ENCODE measurements around the gene PBX3. TPM values are rescaled to one million over a fixed set of nuclear protein-coding genes. Genes with fewer than 3 reads are reported as not detected.

The PBX3 gene
- polyA plus RNA-seq, 1 donor (not counting 4 experiments of a cell fraction or from before 2014, with no cell fraction given), result 26.3 TPM

DNA sequence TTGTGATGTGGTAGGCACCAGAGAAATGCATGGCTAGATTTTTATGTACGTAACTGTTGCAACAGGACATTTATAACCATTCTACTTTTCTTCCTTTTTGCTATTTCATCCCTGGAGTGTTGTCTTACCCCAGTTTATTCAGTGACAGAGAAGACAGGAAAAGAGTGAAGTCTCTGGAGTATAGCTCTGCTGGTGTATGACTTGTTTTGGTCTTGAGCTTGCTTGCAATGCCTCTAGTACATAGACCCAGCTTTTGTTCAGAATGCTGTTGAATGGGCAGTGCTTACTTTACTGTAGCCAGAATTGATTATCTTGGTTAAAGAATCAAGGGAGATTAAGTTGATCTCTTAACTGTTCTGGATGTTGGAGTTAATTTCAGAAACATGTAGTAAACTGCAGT is 94.3 kb downstream of the PBX3 start:
- FAIRE-seq (no peak), DNase-seq (ENCODE audit: low read depth, low spot score) (no peak)
- H3K27me3 ChIP-seq (ENCODE audit: control insufficient read depth, extremely low read depth, insufficient read depth, low read length), result no peaks in the 10 kb centered on the region
- no peak overlapping the region for H3K4me2 ChIP-seq (ENCODE audit: control insufficient read depth, extremely low read depth, insufficient read depth, low read depth, low read length)
- TF ChIP-seq EZH2 (IDR thresholded peaks at IDR 0.05; ENCODE audit: low read length), result no peak
- dilution Hi-C loops (cut with MboI; ENCODE audit: extremely low pct_ligation_motif_present, low sequenced_read_pairs), result no loop called here
- H2AFZ ChIP-seq (ENCODE audit: control insufficient read depth, low read length), result no peak overlapping the region
- H3K9me1 ChIP-seq (ENCODE audit: control insufficient read depth, extremely low read depth, insufficient read depth, low read length), result no peaks in the 10 kb centered on the region
- no peaks in the 10 kb centered on the region for H4K20me1 ChIP-seq (ENCODE audit: control insufficient read depth, extremely low read depth, insufficient read depth, low read length)
- no peaks in the 10 kb centered on the region for H3K36me3 ChIP-seq (ENCODE audit: control insufficient read depth in 2 of 2, extremely low read depth in 1 of 2, insufficient read depth in 2 of 2, low read length in 2 of 2)
- no peak overlapping the region for H3K9ac ChIP-seq (ENCODE audit: control insufficient read depth, extremely low read depth, insufficient read depth, low read length)
- no peak overlapping the region for H3K4me3 ChIP-seq (ENCODE audit: control insufficient read depth in 2 of 3, extremely low read depth in 1 of 3, insufficient read depth in 2 of 3, low read depth in 1 of 3, low read length in 3 of 3)
- no peaks in the 10 kb centered on the region for H3K9me3 ChIP-seq (ENCODE audit: control insufficient read depth, low read depth, low read length)
- H3K4me1 ChIP-seq (ENCODE audit: control insufficient read depth, extremely low read depth, insufficient read depth, low read length), result no peaks in the 10 kb centered on the region
- H3K27ac ChIP-seq (ENCODE audit: control insufficient read depth, insufficient read depth, low read length), result no peak overlapping the region
- H3K79me2 ChIP-seq (ENCODE audit: control insufficient read depth, insufficient read depth, low read length), result peaks cover 20% of the 10 kb centered on the region

- DNase-seq (ENCODE audit: low read depth, low spot score) (no peak), FAIRE-seq (no peak)
- Histone ChIP-seq H3K4me2 (ENCODE audit: control insufficient read depth, extremely low read depth, insufficient read depth, low read depth, low read length) (no peak overlapping the region), H3K9me3 (ENCODE audit: control insufficient read depth, low read depth, low read length) (no peaks in the 10 kb centered on the region), H3K27ac (ENCODE audit: control insufficient read depth, insufficient read depth, low read length) (no peak overlapping the region), H3K9ac (ENCODE audit: control insufficient read depth, extremely low read depth, insufficient read depth, low read length) (no peak overlapping the region), H3K4me3 (ENCODE audit: control insufficient read depth in 2 of 3, extremely low read depth in 1 of 3, insufficient read depth in 2 of 3, low read depth in 1 of 3, low read length in 3 of 3) (no peak overlapping the region), H4K20me1 (ENCODE audit: control insufficient read depth, extremely low read depth, insufficient read depth, low read length) (no peaks in the 10 kb centered on the region), H3K36me3 (ENCODE audit: control insufficient read depth in 2 of 2, extremely low read depth in 1 of 2, insufficient read depth in 2 of 2, low read length in 2 of 2) (no peaks in the 10 kb centered on the region), H3K79me2 (ENCODE audit: control insufficient read depth, insufficient read depth, low read length) (peaks cover 20% of the 10 kb centered on the region), H2AFZ (ENCODE audit: control insufficient read depth, low read length) (no peak overlapping the region), H3K27me3 (ENCODE audit: control insufficient read depth, extremely low read depth, insufficient read depth, low read length) (no peaks in the 10 kb centered on the region), H3K9me1 (ENCODE audit: control insufficient read depth, extremely low read depth, insufficient read depth, low read length) (no peaks in the 10 kb centered on the region), H3K4me1 (ENCODE audit: control insufficient read depth, extremely low read depth, insufficient read depth, low read length) (no peaks in the 10 kb centered on the region)
- dilution Hi-C loops (cut with MboI; ENCODE audit: extremely low pct_ligation_motif_present, low sequenced_read_pairs), result no loop called here
- TF ChIP-seq, protein P1, sequence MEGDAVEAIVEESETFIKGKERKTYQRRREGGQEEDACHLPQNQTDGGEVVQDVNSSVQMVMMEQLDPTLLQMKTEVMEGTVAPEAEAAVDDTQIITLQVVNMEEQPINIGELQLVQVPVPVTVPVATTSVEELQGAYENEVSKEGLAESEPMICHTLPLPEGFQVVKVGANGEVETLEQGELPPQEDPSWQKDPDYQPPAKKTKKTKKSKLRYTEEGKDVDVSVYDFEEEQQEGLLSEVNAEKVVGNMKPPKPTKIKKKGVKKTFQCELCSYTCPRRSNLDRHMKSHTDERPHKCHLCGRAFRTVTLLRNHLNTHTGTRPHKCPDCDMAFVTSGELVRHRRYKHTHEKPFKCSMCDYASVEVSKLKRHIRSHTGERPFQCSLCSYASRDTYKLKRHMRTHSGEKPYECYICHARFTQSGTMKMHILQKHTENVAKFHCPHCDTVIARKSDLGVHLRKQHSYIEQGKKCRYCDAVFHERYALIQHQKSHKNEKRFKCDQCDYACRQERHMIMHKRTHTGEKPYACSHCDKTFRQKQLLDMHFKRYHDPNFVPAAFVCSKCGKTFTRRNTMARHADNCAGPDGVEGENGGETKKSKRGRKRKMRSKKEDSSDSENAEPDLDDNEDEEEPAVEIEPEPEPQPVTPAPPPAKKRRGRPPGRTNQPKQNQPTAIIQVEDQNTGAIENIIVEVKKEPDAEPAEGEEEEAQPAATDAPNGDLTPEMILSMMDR (optimal IDR thresholded peaks at IDR 0.05 in 1 of 3, IDR thresholded peaks at IDR 0.05 in 1 of 3, conservative IDR thresholded peaks at IDR 0.05 in 1 of 3; ENCODE audit: extremely low read depth in 1 of 3, insufficient read depth in 2 of 3, low read length in 3 of 3), result no peak
- no peak for TF ChIP-seq EZH2 (IDR thresholded peaks at IDR 0.05; ENCODE audit: low read length)
These were observed 95.1 kb downstream of the PBX3 start for GRCh38 chr9:125842242-125842641.

GRCh38 chr9:125843646-125844045 is 96.5 kb downstream of the PBX3 start:
- Histone ChIP-seq H4K20me1 (ENCODE audit: control insufficient read depth, extremely low read depth, insufficient read depth, low read length) (no peaks in the 10 kb centered on the region), H3K36me3 (ENCODE audit: control insufficient read depth in 2 of 2, extremely low read depth in 1 of 2, insufficient read depth in 2 of 2, low read length in 2 of 2) (no peaks in the 10 kb centered on the region), H3K9ac (ENCODE audit: control insufficient read depth, extremely low read depth, insufficient read depth, low read length) (no peak overlapping the region), H2AFZ (ENCODE audit: control insufficient read depth, low read length) (no peak overlapping the region), H3K4me1 (ENCODE audit: control insufficient read depth, extremely low read depth, insufficient read depth, low read length) (no peaks in the 10 kb centered on the region), H3K9me3 (ENCODE audit: control insufficient read depth, low read depth, low read length) (no peaks in the 10 kb centered on the region), H3K79me2 (ENCODE audit: control insufficient read depth, insufficient read depth, low read length) (peaks cover 24% of the 10 kb centered on the region), H3K4me3 (ENCODE audit: control insufficient read depth in 2 of 3, extremely low read depth in 1 of 3, insufficient read depth in 2 of 3, low read depth in 1 of 3, low read length in 3 of 3) (no peak overlapping the region), H3K9me1 (ENCODE audit: control insufficient read depth, extremely low read depth, insufficient read depth, low read length) (no peaks in the 10 kb centered on the region), H3K27ac (ENCODE audit: control insufficient read depth, insufficient read depth, low read length) (no peak overlapping the region), H3K27me3 (ENCODE audit: control insufficient read depth, extremely low read depth, insufficient read depth, low read length) (no peaks in the 10 kb centered on the region), H3K4me2 (ENCODE audit: control insufficient read depth, extremely low read depth, insufficient read depth, low read depth, low read length) (no peak overlapping the region)
- TF ChIP-seq, protein P1 (optimal IDR thresholded peaks at IDR 0.05 in 1 of 3, IDR thresholded peaks at IDR 0.05 in 1 of 3, conservative IDR thresholded peaks at IDR 0.05 in 1 of 3; ENCODE audit: extremely low read depth in 1 of 3, insufficient read depth in 2 of 3, low read length in 3 of 3), result no peak
- TF ChIP-seq EZH2 (IDR thresholded peaks at IDR 0.05; ENCODE audit: low read length), result no peak
- DNase-seq (ENCODE audit: low read depth, low spot score), result no peak
- dilution Hi-C loops (cut with MboI; ENCODE audit: extremely low pct_ligation_motif_present, low sequenced_read_pairs), result no loop called here
- no peak for FAIRE-seq
